GM18505 (cell line): ENCODE data around the gene FMR1NB.
A peak's percentile ranks its signal among the peaks of the same experiment; 100 is the strongest.

Experiments
- ATAC-seq: cut with Tn5 transposase; IDR thresholded peaks from one replicate; pipeline ENCODE4 v1.9.1; 2021; ENCODE audit not compliant: unreplicated experiment
- POLR2A ChIP-seq: IDR thresholded peaks from 4 replicates; pipeline ENCODE4 v1.6.1; 2011; ENCODE audit warnings: borderline replicate concordance; ENCODE audit not compliant: insufficient read depth, insufficient read length; ENCODE audit errors: extremely low read depth

Gene FMR1NB

GRCh38 chrX:147981038-147981752, at the start of gene FMR1NB:
TSS of gene FMR1NB (plus strand) at chrX:147981337. CDS start at chrX:147981403, 66 bp downstream.
- TF ChIP-seq POLR2A, result no peak
- no peak for ATAC-seq

GRCh38 chrX:147933815-147934214, 47.3 kb upstream of the FMR1NB start:
- no peak for TF ChIP-seq POLR2A
- no peak for ATAC-seq

DNA sequence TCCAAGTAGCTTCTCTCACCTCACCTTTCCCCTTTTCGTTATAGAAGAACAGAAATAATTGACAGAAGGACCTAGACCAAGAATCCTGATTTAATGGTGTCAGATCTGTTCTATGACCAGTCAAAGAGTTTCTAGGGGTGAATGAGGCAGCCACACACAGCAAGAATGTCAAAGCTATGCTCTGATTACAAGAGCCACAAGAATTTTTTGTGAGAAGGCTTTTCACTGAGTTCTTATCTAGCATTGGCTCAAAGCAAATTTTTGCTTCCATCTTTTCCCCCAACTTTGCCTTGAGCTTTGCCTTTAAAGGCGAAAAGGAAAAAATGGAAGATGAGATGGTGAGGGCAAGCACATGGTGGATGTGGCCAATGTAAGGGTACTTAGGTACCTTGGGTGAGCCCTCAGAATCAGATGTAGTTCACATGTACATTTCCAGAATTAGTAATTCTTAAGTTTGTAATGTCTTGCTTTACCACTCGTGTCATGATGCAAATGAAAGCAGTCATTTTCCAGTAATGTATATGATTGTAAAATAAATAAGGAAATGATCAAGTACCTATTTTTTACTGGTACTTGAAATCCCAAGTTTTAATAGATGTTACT, 45.9 kb upstream of the FMR1NB start:
- no peak for TF ChIP-seq POLR2A
- ATAC-seq, result no peak

DNA sequence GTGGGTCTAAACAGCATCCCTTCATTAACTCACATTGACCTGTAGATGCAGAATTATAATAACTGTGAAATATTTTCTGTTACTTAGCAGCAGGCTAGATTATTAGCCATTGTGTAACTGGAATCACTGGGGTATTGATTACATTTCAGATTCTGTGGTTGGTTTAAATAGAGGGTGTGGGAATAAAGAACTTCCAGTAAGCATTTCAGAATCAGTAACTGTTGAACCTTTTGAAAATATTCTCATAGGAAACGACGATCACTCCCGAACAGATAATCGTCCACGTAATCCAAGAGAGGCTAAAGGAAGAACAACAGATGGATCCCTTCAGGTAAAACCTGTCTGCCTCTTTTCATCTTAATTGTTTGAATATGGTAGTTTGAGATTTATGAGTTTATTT, 35.9 kb upstream of the FMR1NB start:
- no peak for ATAC-seq
- TF ChIP-seq POLR2A, result no peak

- no peak for ATAC-seq
- no peak for TF ChIP-seq POLR2A
These were observed 32.6 kb upstream of the FMR1NB start for GRCh38 chrX:147948531-147948930.

- TF ChIP-seq POLR2A, result no peak
- ATAC-seq, result no peak
These were observed 30.8 kb upstream of the FMR1NB start for GRCh38 chrX:147950352-147950751.

- no peak for ATAC-seq
- TF ChIP-seq POLR2A, result no peak
These were observed 27.2 kb upstream of the FMR1NB start for GRCh38 chrX:147953976-147954375.

DNA sequence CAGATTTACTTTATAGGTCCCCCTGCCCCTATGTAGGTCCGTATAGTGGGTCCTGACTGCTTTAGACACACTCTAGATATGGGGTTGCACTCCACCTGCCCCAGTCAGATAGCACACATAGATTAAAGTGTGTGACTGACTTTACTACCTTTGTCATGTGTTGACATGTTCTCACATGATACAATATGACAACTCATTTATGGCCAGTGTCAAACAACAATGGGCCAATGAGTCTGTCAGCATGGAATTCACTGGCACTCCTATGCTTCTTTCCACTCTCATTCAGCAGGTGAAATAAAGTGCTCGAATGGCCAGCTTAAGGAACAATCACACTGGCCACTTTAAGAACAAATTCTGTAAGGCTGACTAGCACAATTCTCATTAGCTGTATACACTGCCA, 23.8 kb upstream of the FMR1NB start:
- no peak for TF ChIP-seq POLR2A
- ATAC-seq, result no peak

DNA sequence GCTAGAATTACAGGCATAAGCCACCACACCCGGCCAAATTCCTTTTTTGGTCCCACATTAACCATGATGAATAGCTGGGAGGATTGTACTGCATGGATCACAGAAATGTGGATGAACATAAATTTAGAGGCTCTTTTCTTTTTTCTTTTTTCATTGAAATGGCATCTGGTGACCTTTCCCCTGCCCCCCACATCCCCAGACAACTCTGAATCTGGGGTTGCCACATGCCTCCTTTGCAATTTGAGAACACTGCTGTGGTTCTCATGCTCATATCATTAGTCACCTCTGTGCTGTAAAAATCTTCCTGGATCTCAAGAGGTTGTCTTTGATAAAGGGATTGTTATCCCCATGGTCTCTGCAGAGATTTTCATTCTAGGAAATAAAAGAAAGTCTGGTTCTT, 22.8 kb upstream of the FMR1NB start:
- no peak for TF ChIP-seq POLR2A
- ATAC-seq, result no peak

- TF ChIP-seq POLR2A, result no peak
- ATAC-seq, result no peak
These were observed 20.4 kb upstream of the FMR1NB start for GRCh38 chrX:147960722-147961121.

GRCh38 chrX:147962476-147962875, 18.7 kb upstream of the FMR1NB start:
- TF ChIP-seq POLR2A, result no peak
- no peak for ATAC-seq

- ATAC-seq, result no peak
- TF ChIP-seq POLR2A, result no peak
These were observed 2.2 kb upstream of the FMR1NB start for GRCh38 chrX:147978931-147979330.

- ATAC-seq, result no peak
- no peak for TF ChIP-seq POLR2A
These were observed 39.2 kb downstream of the FMR1NB start for GRCh38 chrX:148020329-148020728.

- ATAC-seq, result peak; percentile 89
- no peak for TF ChIP-seq POLR2A
These were observed 43.5 kb downstream of the FMR1NB start for GRCh38 chrX:148024425-148025148.
